Parathyroid adenoma (tissue), 2 donors: ENCODE results near the gene ATP8B1.

Source experiments
- H2AFZ ChIP-seq: fragments of 300-600 bp; sonication (generic); one replicate; pipeline ENCODE4 v1.7.0; 2017; ENCODE audit warnings: antibody characterized with exemption, mild to moderate bottlenecking
- H3K27ac ChIP-seq: fragments of 300-600 bp; sonication (generic); one replicate; pipeline ENCODE4 v1.7.0; 2017
- H3K27me3 ChIP-seq: fragments of 300-600 bp; sonication (generic); one replicate; pipeline ENCODE4 v1.7.0; 2017; ENCODE audit warnings: low read length; ENCODE audit not compliant: control insufficient read depth, insufficient read depth
- H3K36me3 ChIP-seq: fragments of 300-600 bp; sonication (generic); one replicate; pipeline ENCODE4 v1.7.0; 2017; ENCODE audit warnings: low read length; ENCODE audit not compliant: control insufficient read depth, insufficient read depth
- H3K4me1 ChIP-seq: fragments of 300-600 bp; sonication (generic); one replicate; pipeline ENCODE4 v1.7.0; 2017; ENCODE audit warnings: control low read depth
- H3K4me2 ChIP-seq: fragments of 300-600 bp; sonication (generic); one replicate; pipeline ENCODE4 v1.7.0; 2017; ENCODE audit warnings: low read length
- H3K4me3 ChIP-seq: fragments of 300-600 bp; sonication (generic); one replicate; pipeline ENCODE4 v1.7.0; 2017; ENCODE audit warnings: low read depth, low read length
- H3K79me2 ChIP-seq: fragments of 300-600 bp; sonication (generic); one replicate; pipeline ENCODE4 v1.7.0; 2017; ENCODE audit warnings: control low read depth
- H3K9ac ChIP-seq: fragments of 300-600 bp; sonication (generic); one replicate; pipeline ENCODE4 v1.7.0; 2017; ENCODE audit warnings: mild to moderate bottlenecking
- H3K9me3 ChIP-seq: fragments of 300-600 bp; sonication (generic); one replicate; pipeline ENCODE4 v1.7.0; 2017; ENCODE audit warnings: low read length; ENCODE audit not compliant: control insufficient read depth
- CTCF ChIP-seq: fragments of 300-600 bp; sonication (generic); IDR thresholded peaks from one replicate; pipeline ENCODE4 v1.7.0; 2017; ENCODE audit warnings: antibody characterized with exemption, mild to moderate bottlenecking
- donor health status: primary hyperparathyroidism.

ATP8B1 gene

GRCh38 chr18:57705011-57705410 is 98.1 kb downstream of the ATP8B1 start:
- H3K4me2 ChIP-seq, result no peak overlapping the region
- no peak overlapping the region for H2AFZ ChIP-seq
- TF ChIP-seq CTCF, result no peak
- no peak overlapping the region for H3K4me3 ChIP-seq
- H3K27ac ChIP-seq, result no peak overlapping the region
- H3K9me3 ChIP-seq, result no peaks in the 10 kb centered on the region
- no peaks in the 10 kb centered on the region for H3K79me2 ChIP-seq
- H3K9ac ChIP-seq, result no peak overlapping the region
- H3K36me3 ChIP-seq, result no peaks in the 10 kb centered on the region
- no peaks in the 10 kb centered on the region for H3K4me1 ChIP-seq
- no peaks in the 10 kb centered on the region for H3K27me3 ChIP-seq

- no peak overlapping the region for H3K27ac ChIP-seq
- no peaks in the 10 kb centered on the region for H3K4me1 ChIP-seq
- H3K79me2 ChIP-seq, result no peaks in the 10 kb centered on the region
- H3K9ac ChIP-seq, result no peak overlapping the region
- no peak for TF ChIP-seq CTCF
- no peaks in the 10 kb centered on the region for H3K36me3 ChIP-seq
- H2AFZ ChIP-seq, result no peak overlapping the region
- peak overlapping the region; percentile 55 for H3K4me2 ChIP-seq
- no peaks in the 10 kb centered on the region for H3K27me3 ChIP-seq
- H3K4me3 ChIP-seq, result no peak overlapping the region
- H3K9me3 ChIP-seq, result no peaks in the 10 kb centered on the region
Observed at GRCh38 chr18:57698571-57699276, 104.4 kb downstream of the ATP8B1 start.

GRCh38 chr18:57697426-57697825 is 105.7 kb downstream of the ATP8B1 start:
- no peak overlapping the region for H3K4me3 ChIP-seq
- H3K36me3 ChIP-seq, result no peaks in the 10 kb centered on the region
- H3K4me2 ChIP-seq, result no peak overlapping the region
- H3K9ac ChIP-seq, result no peak overlapping the region
- no peak overlapping the region for H2AFZ ChIP-seq
- TF ChIP-seq CTCF, result no peak
- no peaks in the 10 kb centered on the region for H3K4me1 ChIP-seq
- no peaks in the 10 kb centered on the region for H3K27me3 ChIP-seq
- no peaks in the 10 kb centered on the region for H3K9me3 ChIP-seq
- H3K27ac ChIP-seq, result no peak overlapping the region
- H3K79me2 ChIP-seq, result no peaks in the 10 kb centered on the region

- Histone ChIP-seq H2AFZ (no peak overlapping the region), H3K4me3 (no peak overlapping the region), H3K79me2 (no peaks in the 10 kb centered on the region), H3K4me1 (no peaks in the 10 kb centered on the region), H3K9me3 (no peaks in the 10 kb centered on the region), H3K36me3 (no peaks in the 10 kb centered on the region), H3K27ac (no peak overlapping the region), H3K27me3 (no peaks in the 10 kb centered on the region), H3K4me2 (no peak overlapping the region), H3K9ac (no peak overlapping the region)
- TF ChIP-seq CTCF, result no peak
Observed at GRCh38 chr18:57696271-57696670, 106.8 kb downstream of the ATP8B1 start.

GRCh38 chr18:57691363-57691762 is 111.8 kb downstream of the ATP8B1 start:
- no peak for TF ChIP-seq CTCF
- Histone ChIP-seq H3K4me3 (no peak overlapping the region), H3K36me3 (no peaks in the 10 kb centered on the region), H3K27ac (no peak overlapping the region), H2AFZ (no peak overlapping the region), H3K79me2 (peaks cover 5% of the 10 kb centered on the region), H3K4me2 (no peak overlapping the region), H3K27me3 (no peaks in the 10 kb centered on the region), H3K9ac (no peak overlapping the region), H3K9me3 (no peaks in the 10 kb centered on the region), H3K4me1 (no peaks in the 10 kb centered on the region)
